Neutrophil (primary cell): ENCODE measurements around the gene ALOX5AP.

ENCODE experiments used
- H3K27ac ChIP-seq: fragments of 200-600 bp; sonication (generic); 2 replicates; pipeline ENCODE4 v1.5.1; 2016; ENCODE audit warnings: mild to moderate bottlenecking, moderate library complexity
- H3K27me3 ChIP-seq: fragments of 200-600 bp; sonication (generic); 2 replicates; pipeline ENCODE4 v1.6.0; 2016; ENCODE audit warnings: mild to moderate bottlenecking
- H3K36me3 ChIP-seq: fragments of 200-600 bp; sonication (generic); 2 replicates; pipeline ENCODE4 v1.5.1; 2017
- H3K4me1 ChIP-seq, 2 experiments: fragments of 200-600 bp in 1 of 2; sonication (generic) in 1 of 2; 1 replicate in 1 of 2; 2 replicates in 1 of 2; pipeline versions ENCODE4 v1.5.1 to v1.6.1; 2013 to 2016; ENCODE audit warnings: low read depth in 1 of 2, low read length in 1 of 2, mild to moderate bottlenecking in 1 of 2, moderate library complexity in 1 of 2; ENCODE audit not compliant: control insufficient read depth in 1 of 2, insufficient read depth in 1 of 2
- H3K4me3 ChIP-seq, 2 experiments: fragments of 200-600 bp in 1 of 2; sonication (generic) in 1 of 2; 1 replicate in 1 of 2; 2 replicates in 1 of 2; pipeline ENCODE4 v1.5.1; 2013 to 2016; ENCODE audit warnings: low read depth in 1 of 2, low read length in 1 of 2, mild to moderate bottlenecking in 1 of 2, moderate library complexity in 1 of 2
- H3K9me3 ChIP-seq: fragments of 200-600 bp; sonication (generic); 2 replicates; pipeline ENCODE4 v1.5.1; 2016
- TF ChIP-seq, protein P1 (sequence below): fragments of 200-600 bp; sonication (generic); IDR thresholded peaks from 2 replicates; pipeline ENCODE4 v1.5.1; 2016; ENCODE audit warnings: antibody characterized with exemption

ALOX5AP gene

DNA sequence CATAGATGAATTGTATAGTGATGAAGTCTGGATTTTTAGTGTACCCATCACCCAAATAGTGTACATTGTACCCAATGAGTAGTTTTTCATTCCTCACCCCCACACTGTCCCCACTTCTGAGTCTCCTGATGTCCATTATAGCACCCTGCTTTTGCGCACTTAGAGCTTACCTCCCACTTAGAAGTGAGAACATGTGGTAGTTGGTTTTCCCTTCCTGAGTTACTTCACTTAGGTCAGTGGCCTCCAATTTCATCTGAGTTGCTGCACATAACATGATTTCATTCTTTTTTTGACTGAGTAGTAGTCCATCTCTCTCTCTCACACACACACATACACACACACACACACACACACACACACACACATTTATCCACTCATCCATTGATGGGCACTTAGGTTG, 43.2 kb upstream of the ALOX5AP start:
- TF ChIP-seq, protein P1, sequence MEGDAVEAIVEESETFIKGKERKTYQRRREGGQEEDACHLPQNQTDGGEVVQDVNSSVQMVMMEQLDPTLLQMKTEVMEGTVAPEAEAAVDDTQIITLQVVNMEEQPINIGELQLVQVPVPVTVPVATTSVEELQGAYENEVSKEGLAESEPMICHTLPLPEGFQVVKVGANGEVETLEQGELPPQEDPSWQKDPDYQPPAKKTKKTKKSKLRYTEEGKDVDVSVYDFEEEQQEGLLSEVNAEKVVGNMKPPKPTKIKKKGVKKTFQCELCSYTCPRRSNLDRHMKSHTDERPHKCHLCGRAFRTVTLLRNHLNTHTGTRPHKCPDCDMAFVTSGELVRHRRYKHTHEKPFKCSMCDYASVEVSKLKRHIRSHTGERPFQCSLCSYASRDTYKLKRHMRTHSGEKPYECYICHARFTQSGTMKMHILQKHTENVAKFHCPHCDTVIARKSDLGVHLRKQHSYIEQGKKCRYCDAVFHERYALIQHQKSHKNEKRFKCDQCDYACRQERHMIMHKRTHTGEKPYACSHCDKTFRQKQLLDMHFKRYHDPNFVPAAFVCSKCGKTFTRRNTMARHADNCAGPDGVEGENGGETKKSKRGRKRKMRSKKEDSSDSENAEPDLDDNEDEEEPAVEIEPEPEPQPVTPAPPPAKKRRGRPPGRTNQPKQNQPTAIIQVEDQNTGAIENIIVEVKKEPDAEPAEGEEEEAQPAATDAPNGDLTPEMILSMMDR, result no peak
- Histone ChIP-seq H3K9me3 (no peaks in the 10 kb centered on the region), H3K27me3 (no peaks in the 10 kb centered on the region), H3K4me1 (peaks cover 38 to 45% of the 10 kb centered on the region in 2 experiments), H3K27ac (no peak overlapping the region), H3K36me3 (no peaks in the 10 kb centered on the region), H3K4me3 (no peak overlapping the region)

DNA sequence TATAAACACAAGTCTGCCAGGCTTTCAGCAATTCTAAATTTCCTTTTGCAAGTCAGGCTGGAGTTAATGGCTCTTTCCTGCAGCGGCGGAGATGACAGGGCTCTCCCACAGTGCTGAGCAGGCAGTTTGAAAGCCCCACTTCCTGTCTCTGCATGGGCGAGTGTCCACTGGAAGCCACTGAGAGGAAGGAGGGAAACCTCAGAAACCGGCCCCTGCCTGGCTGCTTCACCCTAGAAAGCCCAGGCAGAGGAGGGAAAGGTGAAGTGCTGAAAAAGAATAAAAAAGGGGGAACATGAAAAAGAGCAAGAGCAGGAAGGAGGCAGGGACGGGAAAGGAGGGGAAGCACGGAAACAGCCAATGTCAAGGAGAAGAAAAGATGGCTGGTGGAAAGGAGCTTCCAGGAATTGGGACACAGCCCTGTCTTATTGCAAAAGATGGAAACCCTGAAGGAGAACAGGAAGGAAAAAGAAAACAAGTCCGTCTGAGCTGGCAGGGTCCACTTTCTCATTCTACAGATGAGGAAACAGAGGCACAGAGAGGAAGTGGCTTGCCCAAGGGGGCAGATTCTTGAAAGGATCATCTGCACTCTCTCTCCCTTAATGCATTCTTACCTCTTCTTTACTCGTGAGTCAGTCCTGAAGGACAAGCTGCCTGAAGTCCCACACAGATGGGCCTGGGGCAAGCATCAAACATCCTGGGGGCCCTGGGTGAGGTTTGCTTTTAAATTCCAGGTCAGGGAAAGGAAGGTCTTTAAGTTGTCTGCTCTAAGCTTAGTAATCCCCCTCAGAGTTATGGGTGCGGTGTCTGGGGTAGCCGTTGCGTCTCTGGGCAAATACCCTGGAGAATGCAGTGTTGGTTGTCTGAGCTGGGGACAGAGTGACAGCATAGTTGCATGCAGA, 38.8 kb upstream of the ALOX5AP start:
- H3K27me3 ChIP-seq, result no peaks in the 10 kb centered on the region
- H3K36me3 ChIP-seq, result no peaks in the 10 kb centered on the region
- no peaks in the 10 kb centered on the region for H3K9me3 ChIP-seq
- peak overlapping the region; percentile 50 for H3K27ac ChIP-seq
- TF ChIP-seq, protein P1, result no peak
- peaks cover 44 to 50% of the 10 kb centered on the region in 2 experiments for H3K4me1 ChIP-seq
- peak overlapping the region; percentile 6 to 31 for H3K4me3 ChIP-seq

DNA sequence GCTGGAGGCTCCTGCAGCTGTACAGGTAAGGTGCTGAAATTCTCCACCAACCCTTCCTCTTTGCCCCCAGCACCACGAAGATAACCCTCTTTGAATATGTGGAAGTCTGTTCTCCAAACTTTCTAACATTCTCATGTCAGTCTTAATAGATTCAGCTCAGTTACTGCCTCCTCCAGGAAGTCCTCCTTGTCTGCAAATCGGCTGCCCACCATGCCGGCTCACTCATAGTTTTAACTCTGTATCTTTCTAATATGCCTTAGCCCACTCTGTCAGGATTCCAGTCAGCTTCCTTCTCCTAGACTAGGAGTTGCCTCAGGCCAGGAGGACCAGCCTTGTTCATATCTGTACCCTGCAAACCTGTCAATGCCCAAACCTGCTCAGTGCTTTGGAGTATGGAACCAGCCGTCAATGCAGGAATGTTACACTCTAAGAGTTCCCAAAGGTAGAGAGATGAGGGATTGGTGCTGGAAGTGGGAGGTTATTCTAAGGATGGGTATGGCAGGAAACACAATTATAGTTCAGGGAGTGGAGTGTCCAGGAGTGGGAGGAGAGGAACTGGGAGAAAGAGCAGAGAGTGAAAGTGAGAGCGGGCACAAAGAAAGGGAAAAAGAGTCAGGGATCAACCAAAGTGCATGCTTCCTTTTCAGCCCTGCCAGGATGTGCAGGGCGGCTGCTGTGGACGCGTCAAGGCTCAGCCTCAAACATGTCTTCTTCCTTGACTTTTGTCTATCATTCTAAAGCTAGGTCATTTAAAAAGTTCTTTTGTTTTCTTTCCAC, 38.0 kb upstream of the ALOX5AP start:
- Histone ChIP-seq H3K27ac (peak overlapping the region; percentile 50), H3K27me3 (no peaks in the 10 kb centered on the region), H3K9me3 (no peaks in the 10 kb centered on the region), H3K36me3 (no peaks in the 10 kb centered on the region), H3K4me3 (no peak overlapping the region), H3K4me1 (peaks cover 38 to 42% of the 10 kb centered on the region in 2 experiments)
- TF ChIP-seq, protein P1, result no peak

DNA sequence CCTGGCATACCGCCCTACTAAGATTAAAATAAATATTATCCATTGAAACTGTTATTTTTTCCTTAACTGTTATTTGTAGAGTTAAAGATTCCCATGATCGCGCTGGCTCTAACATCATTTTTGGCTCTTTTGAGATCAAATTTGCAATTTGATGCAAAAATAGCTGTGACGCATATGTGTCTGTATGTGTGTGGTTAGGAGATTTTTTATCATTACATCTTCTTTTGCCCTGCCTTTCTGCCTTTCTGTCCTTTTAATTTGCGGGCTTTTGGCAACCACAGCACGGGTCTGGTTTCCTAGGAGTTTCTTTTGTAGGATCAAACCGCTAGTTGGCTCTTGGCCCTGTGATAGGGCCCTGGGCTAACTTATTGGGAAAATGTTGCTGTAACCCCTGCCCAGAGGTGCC, 37.3 kb upstream of the ALOX5AP start:
- no peak overlapping the region for H3K4me3 ChIP-seq
- H3K27ac ChIP-seq, result no peak overlapping the region
- H3K27me3 ChIP-seq, result no peaks in the 10 kb centered on the region
- H3K36me3 ChIP-seq, result no peaks in the 10 kb centered on the region
- peaks cover 38 to 39% of the 10 kb centered on the region in 2 experiments for H3K4me1 ChIP-seq
- TF ChIP-seq, protein P1, result no peak
- H3K9me3 ChIP-seq, result no peaks in the 10 kb centered on the region

DNA sequence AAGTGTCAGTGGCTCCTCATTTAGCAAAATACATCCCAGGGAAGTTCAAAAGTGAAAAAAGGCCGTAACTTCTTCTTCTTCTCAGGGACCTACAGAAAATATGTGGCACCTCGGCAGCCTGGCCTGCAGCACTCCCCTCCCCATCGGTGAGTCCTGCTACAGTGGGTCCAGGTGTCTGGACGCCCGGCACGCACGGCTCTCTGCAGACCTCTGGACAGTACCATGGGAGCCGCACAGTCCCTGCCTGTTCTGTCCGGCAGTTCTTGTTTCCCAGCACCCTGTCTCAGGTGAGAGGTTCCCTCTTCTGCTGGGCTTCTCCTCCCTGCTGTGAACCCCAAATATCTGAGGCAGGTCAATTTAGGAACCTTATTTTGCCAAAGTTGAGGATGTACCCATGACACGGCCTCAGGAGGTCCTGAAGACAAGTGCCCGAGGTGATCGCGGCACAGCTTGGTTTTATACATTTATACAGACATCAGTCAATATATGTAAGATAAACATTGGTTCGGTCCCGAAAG, 36.8 kb upstream of the ALOX5AP start:
- Histone ChIP-seq H3K4me3 (no peak overlapping the region), H3K36me3 (no peaks in the 10 kb centered on the region), H3K9me3 (no peaks in the 10 kb centered on the region), H3K4me1 (peaks cover 38 to 39% of the 10 kb centered on the region in 2 experiments), H3K27me3 (no peaks in the 10 kb centered on the region), H3K27ac (no peak overlapping the region)
- TF ChIP-seq, protein P1, result no peak
